Measurements from ENCODE around the gene KRT35. TPM values are rescaled to one million over a fixed set of nuclear protein-coding genes. Genes with fewer than 3 reads are reported as not detected.

KRT35 gene
- total RNA-seq, 1 experiment from 2014 or later: not detected

DNA sequence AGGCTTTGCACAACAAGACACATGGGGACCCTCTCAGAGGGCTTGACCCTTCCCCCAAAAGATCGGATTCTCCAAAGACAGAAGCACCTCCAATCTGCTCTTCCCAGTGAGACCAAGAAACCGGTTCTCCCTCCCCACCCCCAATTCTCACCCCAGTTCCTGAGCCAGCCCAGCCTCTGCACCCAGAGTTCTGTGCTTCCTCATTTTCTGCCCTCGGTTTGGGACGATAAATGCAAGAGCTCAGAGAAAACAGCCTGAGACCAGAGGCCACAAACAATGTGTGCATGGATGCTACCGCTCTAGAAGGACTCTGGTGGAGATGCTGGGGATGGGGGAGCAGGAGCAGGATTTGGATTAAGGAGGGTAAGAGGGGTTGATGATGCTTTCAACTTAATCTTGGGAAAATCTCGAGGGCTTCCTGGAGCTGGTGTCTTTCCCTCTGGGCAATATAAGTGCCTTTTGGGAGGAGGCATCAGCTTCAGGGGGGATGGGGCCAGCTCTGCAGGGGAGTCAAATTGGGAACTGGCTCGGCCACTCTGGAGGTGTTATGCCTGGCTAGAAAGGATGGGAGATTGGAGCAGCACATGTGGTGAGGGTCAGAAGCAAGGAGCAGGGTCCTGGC is 31.7 kb upstream of the KRT35 start:
- DNase-seq (ENCODE audit: low spot score): no peak

DNA sequence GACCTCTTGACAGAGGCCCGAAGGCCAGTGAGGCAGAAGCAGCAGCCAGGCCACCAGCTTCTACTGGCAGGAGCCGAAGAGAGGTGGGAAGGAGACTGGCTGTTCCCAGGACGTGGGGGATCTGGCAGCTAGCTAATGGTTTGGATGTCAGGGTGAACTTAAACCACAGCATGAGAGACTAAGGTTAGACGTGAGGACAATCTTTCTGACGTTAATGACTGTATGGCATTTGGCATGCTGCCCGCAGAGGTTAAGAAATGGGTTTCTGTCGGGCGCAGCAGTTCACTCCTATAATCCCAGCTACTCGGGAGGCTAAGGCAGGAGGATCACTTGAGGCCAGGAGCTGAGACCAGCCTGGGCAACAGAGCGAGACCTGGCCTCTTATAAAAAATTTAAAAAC is 30.8 kb upstream of the KRT35 start:
- no peak for DNase-seq (ENCODE audit: low spot score)

DNA sequence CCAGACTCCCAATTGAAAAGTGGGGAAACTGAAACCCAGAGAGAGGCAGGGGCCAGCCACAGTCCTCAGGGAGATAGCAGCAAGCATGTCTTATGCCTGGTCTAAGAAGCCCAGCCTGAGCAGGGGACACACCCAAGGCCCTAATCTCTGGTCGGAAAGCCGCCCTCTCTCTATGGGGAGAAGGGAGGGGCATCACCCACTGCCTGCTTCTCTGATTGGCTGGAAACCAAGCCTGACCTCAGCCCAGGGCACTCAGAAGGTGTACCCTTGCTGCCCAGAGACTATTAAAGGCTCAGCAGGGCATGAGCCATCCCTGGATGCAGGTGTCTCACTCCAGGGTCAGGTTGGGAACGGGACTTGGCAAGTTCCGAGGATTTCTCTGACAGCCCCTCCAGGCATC is 30.2 kb upstream of the KRT35 start:
- peak; percentile 37 for DNase-seq (ENCODE audit: low spot score)

GRCh38 chr17:41510251-41511065 is 29.5 kb upstream of the KRT35 start:
- DNase-seq (ENCODE audit: low spot score): peak; percentile 56

DNA sequence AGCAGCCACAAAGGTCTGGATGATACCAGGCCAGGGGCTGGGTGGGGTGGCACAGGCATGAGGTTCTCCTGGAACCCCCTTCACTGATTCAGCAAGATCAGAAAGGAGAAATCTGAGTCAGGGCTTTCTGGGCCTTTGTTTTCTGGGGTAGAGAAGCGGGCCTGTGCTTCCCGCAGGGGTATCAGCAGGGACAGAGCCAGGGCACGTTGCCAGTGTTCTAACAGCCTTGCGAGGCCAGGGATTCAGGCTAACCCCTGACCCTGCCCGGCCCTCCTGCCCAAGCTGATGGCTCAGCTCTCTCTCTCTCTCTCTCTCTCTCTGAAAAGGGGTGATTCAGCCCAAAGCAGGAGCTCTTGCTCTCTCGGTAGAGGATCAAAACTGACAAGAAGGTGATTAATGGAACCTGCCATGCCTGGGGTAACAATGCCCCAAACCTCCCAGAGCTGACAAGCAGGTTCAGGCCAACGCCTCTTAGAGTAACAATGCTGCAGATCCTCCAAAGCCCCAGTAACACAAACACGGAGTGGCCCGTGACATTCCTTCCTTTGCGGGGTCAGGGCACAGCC is 26.4 kb upstream of the KRT35 start:
- no peak for DNase-seq (ENCODE audit: low spot score)

- DNase-seq (ENCODE audit: low spot score): no peak
Observed at GRCh38 chr17:41505809-41506767, 25.1 kb upstream of the KRT35 start.

GRCh38 chr17:41505007-41505808 is 24.3 kb upstream of the KRT35 start, which contains the start of gene KRT13:
KRT13 (minus strand) TSS chr17:41505612; CDS start chr17:41505550, 62 bp downstream.
- DNase-seq (ENCODE audit: low spot score): peak; percentile 58

GRCh38 chr17:41504246-41504977 is 23.5 kb upstream of the KRT35 start:
- no peak for DNase-seq (ENCODE audit: low spot score)

GRCh38 chr17:41503202-41503601 is 22.3 kb upstream of the KRT35 start:
- DNase-seq (ENCODE audit: low spot score): no peak

DNA sequence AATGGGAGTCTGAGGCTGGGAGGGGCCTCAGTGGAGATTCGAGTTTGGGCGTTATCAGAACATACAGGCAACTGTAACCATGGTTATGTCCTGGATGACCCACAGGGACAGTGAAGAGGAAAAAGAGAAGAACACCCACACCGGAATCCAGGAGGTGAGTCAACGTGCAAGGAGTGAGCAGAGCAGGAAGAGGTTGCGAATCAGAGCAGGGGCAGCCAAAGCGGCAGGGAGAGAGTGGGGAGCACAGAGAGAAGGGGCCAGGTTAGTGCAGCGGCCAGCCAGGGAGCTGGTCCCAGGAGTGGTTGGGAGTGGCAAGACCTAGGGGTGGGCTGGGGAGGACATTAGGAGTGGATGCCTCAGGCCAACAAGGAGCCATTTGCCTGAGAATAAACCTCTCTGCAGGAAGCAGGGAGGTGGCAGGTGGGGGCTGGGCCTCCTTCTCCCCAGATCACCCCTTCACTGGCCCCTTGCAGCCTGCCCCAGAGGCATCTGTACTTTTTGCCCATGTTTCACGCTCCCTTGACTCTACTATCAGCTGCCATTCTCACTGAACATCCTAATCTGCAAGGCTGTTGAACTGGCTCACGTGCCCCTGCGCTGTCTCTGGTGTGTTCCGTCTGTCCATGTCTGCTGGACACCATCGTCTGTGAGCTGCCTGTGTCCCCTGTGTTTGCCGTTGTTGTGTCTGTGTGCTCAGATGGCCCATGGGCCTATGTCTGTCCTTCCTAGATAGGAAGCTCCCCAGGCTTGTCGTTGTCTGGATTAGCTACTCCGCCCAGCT is 19.4 kb upstream of the KRT35 start:
- DNase-seq (ENCODE audit: low spot score): peak; percentile 60

DNA sequence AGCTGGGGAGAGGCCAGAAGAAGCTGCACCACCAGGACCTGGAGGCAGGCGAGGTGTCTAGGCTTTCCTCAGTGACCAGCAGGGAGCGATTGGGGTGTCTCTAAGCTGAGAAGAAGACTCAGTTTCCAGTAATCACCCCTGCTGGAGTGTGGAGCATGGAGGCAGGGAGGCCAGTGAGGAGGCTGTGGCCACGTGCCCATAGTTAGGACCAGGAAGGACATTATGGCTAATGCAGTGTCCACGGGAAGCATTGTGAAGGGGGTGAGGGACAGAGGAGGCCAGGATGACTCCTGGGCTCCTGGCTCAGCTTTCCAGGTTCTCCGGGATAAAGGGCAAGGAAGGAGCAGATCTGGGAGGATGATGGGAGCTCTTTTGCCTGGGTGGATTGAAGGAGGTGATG is 18.8 kb upstream of the KRT35 start:
- no peak for DNase-seq (ENCODE audit: low spot score)

DNA sequence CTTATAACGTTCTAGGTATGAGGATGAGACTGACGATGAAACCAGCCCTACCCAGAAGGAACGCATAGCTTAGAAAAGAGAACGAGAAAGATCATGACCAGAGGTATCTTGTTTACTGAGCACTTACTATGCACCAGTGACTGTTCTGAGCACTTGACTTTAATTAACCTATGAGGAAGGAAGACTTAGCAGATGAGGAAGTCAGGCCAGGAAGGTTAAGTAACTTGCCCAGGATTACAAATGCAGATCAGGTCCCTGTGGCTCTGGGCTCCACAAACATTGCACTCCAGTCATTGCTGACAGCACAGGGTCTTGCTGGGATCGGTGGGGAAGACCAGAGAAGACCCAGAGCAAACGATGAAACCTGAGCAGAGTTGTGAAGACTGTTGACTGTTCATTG is 17.3 kb upstream of the KRT35 start:
- no peak for DNase-seq (ENCODE audit: low spot score)

DNA sequence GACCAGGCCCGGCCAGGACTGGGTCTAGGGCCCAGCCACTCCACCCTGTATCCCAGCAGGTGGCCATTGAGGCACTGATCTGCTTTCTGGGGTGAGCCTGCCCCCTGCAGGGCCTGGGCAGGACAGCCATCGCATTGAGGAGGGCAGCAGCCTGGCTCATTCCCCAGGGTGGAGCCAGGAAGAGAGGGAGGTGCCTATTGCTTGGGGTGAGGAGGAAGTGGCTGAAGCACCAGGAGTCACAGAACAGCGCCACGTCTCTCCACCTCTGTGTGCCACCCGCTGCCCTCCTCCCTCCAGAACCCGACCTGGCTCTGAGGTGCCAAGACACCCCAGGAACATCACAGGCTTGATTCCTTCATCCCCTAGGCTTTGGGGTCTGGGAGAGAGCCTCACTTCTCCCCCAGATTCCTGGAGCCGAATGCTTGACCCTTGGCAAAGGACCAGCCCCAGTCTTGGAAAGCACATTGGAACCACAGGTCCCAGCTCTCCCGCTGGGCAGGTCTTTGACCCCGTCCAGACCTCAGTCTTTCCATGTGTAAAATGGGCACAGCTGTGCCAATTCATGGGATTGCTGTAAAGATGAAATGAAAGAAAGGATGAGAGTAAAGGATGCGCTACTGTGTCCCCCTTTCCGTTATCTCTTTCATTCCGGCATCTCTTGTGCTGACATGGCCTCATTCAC is 16.0 kb upstream of the KRT35 start:
- DNase-seq (ENCODE audit: low spot score): peak; percentile 90

GRCh38 chr17:41494524-41494923 is 13.6 kb upstream of the KRT35 start:
- DNase-seq (ENCODE audit: low spot score): no peak

DNA sequence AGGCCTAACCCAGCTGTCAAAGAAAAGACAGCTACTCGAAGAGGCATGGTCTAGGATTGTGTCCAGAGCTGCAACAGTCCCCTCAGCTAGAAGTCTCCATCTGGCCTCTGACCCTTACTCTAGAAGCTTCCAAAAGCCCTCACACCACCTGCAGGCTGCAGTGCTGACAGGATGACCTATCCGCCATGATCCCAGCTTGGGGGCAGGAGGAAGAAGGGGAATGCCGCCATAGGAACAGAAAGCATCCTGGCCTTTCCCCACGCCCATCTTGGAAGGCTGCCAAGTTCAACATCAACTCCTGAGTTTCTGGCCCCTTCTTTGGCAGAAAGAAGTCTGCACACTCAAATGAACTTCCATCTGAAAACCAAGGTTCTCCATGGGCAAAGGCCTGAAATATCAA is 11.8 kb upstream of the KRT35 start:
- DNase-seq (ENCODE audit: low spot score): peak; percentile 54

DNA sequence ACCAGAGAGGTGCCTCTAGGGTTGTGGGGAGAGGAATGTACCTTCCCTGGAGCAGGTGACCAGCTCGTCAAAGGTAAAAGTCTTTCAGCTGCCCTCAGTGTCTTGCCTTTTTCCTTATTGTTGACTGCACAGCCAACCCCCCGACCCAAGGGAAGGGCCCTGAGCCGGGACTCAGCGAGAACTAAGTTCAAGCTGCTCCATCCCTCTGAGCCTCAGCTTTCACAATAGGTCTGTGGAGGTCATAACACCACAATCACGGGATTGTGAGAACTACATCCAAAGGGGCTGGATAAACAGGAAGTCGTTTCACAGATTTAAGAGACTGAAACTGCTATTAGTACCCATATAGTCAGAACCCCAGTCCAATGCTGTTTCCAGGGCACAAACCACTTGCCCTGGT is 11.4 kb upstream of the KRT35 start:
- DNase-seq (ENCODE audit: low spot score): no peak

DNA sequence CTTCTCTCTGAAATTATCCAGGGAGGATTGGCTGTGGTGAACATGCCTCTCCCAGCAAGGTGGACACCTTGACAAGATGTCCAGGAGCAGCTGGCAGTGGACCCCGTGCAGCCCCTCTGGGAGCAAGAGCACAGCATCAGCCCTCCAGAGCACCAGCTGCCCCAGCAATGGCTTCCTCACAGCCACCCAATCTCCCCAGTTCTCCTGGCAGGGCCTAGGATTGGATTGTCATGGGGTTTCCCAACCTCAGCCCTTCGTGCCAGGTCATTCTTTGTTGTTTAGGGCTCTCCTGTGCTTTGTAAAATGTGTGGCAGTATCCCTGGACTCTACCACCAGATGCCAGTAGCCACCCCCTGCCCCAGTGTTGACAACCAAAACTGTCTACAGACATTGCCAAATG is 10.5 kb upstream of the KRT35 start:
- DNase-seq (ENCODE audit: low spot score): no peak

Data from HT-29 (cell line).